SK-N-MC (cell line): ENCODE results near the gene CHTF18.

ENCODE experiments used
- EZH2 ChIP-seq: fragments of 200-600 bp; sonication (generic); IDR thresholded peaks from one replicate; pipeline ENCODE4 v1.6.1; 2017; ENCODE audit warnings: antibody characterized with exemption
- FOXP2 ChIP-seq: optimal IDR thresholded peaks from 2 replicates; pipeline ENCODE3; 2011; ENCODE audit warnings: mild to moderate bottlenecking, moderate library complexity; ENCODE audit not compliant: insufficient read depth; ENCODE audit errors: extremely low read length, control extremely low read depth
- POLR2AphosphoS5 ChIP-seq: IDR thresholded peaks from 2 replicates; pipeline ENCODE4 v1.6.1; 2012; ENCODE audit warnings: mild to moderate bottlenecking, low read depth, low read length, borderline replicate concordance

- TF ChIP-seq POLR2AphosphoS5, result no peak
- TF ChIP-seq EZH2, result no peak
- TF ChIP-seq FOXP2, result no peak
Measured at GRCh38 chr16:791131-791530, 2.7 kb downstream of the CHTF18 start.
